GM18526 (cell line): ENCODE measurements around the gene MRPL33.

ENCODE experiments used
- POLR2A ChIP-seq: IDR thresholded peaks from 3 replicates; pipeline ENCODE4 v1.6.1; 2011; ENCODE audit not compliant: insufficient read length; ENCODE audit errors: extremely low read depth

MRPL33 gene

GRCh38 chr2:27796791-27797765, 25.6 kb downstream of the MRPL33 start:
- no peak for TF ChIP-seq POLR2A

- no peak for TF ChIP-seq POLR2A
Measured at GRCh38 chr2:27797841-27798240, 26.3 kb downstream of the MRPL33 start.

- no peak for TF ChIP-seq POLR2A
Measured at GRCh38 chr2:27798486-27798885, 27.0 kb downstream of the MRPL33 start.

GRCh38 chr2:27798948-27799645, 27.6 kb downstream of the MRPL33 start:
- TF ChIP-seq POLR2A: no peak

- no peak for TF ChIP-seq POLR2A
Measured at GRCh38 chr2:27799646-27800010, 28.1 kb downstream of the MRPL33 start.

GRCh38 chr2:27800856-27801255, 29.3 kb downstream of the MRPL33 start:
- no peak for TF ChIP-seq POLR2A

GRCh38 chr2:27802547-27802946, 31.0 kb downstream of the MRPL33 start:
- TF ChIP-seq POLR2A: no peak

GRCh38 chr2:27803046-27803445, 31.5 kb downstream of the MRPL33 start:
- TF ChIP-seq POLR2A: no peak

GRCh38 chr2:27804146-27804545, 32.6 kb downstream of the MRPL33 start:
- TF ChIP-seq POLR2A: no peak

- no peak for TF ChIP-seq POLR2A
Measured at GRCh38 chr2:27805180-27805579, 33.7 kb downstream of the MRPL33 start.

GRCh38 chr2:27806311-27807059, 35.0 kb downstream of the MRPL33 start:
- TF ChIP-seq POLR2A: no peak

- no peak for TF ChIP-seq POLR2A
Measured at GRCh38 chr2:27807476-27807875, 36.0 kb downstream of the MRPL33 start.

- no peak for TF ChIP-seq POLR2A
Measured at GRCh38 chr2:27808418-27808817, 36.9 kb downstream of the MRPL33 start.

- no peak for TF ChIP-seq POLR2A
Measured at GRCh38 chr2:27808984-27809383, 37.5 kb downstream of the MRPL33 start.

GRCh38 chr2:27809761-27810241, 38.3 kb downstream of the MRPL33 start:
- no peak for TF ChIP-seq POLR2A

- no peak for TF ChIP-seq POLR2A
Measured at GRCh38 chr2:27810455-27810854, 38.9 kb downstream of the MRPL33 start.

- no peak for TF ChIP-seq POLR2A
Measured at GRCh38 chr2:27811768-27812167, 40.2 kb downstream of the MRPL33 start.
